NCI-H2029 treated with DMSO at 0.1 percent for 48 hours (cell line): ENCODE data around the gene POLR2M.

Experiments
- DNase-seq: peaks from one replicate; lab custom pipeline; 2025; lab: John Stamatoyannopoulos, UW

Gene POLR2M

GRCh38 chr15:57706405-57707209 lies at the start of gene POLR2M:
TSS of gene POLR2M (plus strand) at chr15:57706714. CDS start at chr15:57706843, 129 bp downstream.
- peak; percentile 74 for DNase-seq

DNA sequence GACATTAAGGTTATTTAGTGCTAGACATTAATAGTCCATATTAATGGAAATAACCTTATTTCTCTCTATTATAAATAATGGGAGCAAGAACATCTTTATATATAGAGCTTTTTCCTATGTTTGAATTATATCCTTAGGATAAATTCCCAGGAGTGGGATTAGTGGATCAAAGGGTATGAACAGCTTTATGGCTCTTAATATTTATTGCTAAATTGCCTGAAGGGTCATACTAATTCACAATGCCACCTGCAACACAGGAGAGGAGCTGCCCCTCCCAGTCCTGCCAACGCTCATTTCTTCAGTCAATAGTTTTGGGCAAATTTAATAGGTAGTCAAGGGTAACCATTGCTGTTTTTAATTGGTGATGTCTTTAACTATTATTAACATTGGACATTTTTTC lies 48.9 kb upstream of the POLR2M start:
- no peak for DNase-seq

GRCh38 chr15:57662091-57662744 lies 44.3 kb upstream of the POLR2M start:
- no peak for DNase-seq

DNA sequence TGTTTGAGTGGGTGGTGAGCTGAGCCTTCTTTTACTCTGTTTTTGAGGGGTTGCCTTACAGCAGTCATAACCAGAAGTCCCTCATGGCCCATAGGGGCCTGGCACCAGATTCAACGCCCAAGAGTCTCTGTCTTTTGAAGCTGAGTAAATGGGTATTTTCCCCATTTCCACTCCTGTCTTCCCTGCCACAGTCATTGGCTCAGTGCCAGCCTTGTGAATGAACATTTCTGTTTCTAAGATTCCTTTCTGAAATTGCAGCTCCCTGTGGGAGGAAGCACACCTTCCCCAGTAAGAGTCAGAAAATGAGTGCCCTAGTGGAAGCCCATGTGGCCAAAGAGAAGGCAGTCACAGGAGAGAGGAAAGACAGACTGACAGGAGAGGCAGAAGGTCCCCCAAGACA lies 43.7 kb upstream of the POLR2M start:
- no peak for DNase-seq

DNA sequence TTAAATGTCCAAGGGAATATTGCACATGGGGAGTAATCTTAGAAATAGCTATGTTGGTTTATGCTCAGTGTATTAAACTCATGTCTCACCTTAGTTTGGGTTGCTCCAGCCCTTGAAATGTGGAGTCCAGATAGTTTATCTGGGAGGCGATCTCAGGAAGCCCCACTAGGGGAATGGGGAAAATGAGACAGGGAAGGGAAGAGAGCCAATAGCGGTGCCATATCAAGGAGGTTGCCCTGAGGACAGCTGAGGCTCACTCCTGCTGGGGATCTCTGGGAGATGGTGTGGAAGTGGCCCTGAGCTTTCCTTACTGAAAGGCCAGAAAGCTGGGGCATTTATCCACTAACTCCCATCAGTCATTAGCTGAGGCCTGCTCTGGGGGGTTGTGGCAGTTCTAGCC lies 43.3 kb upstream of the POLR2M start:
- DNase-seq: no peak

DNA sequence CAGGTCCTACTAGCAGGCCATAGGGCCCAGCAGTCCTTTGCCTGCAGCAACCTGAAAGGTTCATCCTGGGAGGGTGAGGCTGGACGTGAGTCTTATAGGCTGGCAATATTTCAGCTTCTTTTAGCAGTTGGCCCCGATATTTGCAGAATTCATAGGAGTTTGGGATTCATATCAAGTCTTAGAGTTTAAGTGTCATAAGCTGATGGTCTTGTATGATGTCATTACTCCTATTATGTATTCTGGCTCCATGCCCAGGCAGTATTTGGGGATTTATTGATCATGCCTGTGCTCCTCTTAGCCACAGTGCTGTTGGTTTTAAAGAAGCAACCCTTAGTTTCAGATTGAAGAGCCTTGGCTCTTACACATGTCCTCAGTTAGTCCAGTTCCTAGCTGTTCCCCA lies 41.3 kb upstream of the POLR2M start:
- DNase-seq: no peak

DNA sequence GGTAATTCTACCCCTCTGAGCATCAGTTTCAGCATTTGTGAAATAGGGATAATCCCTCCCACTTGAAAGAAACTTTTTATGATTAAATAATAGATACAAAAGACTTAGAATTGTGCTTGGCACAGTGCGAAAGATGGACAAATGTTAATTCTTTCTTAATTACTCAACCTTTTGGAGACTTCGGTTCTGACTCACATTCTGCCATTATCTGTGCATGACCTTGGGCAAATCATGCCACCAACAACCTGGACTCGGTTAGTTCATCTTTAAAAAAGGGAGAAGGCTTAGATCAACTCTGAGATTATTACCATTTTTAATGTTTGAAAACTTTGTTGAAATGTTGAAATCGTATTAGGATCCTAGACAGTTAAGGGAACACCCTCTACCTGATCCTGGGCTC lies 40.6 kb upstream of the POLR2M start:
- no peak for DNase-seq

GRCh38 chr15:57667171-57667849 lies 39.2 kb upstream of the POLR2M start:
- DNase-seq: no peak

- no peak for DNase-seq
Measured at GRCh38 chr15:57668016-57668415, 38.5 kb upstream of the POLR2M start.

- no peak for DNase-seq
Measured at GRCh38 chr15:57671636-57672035, 34.9 kb upstream of the POLR2M start.

DNA sequence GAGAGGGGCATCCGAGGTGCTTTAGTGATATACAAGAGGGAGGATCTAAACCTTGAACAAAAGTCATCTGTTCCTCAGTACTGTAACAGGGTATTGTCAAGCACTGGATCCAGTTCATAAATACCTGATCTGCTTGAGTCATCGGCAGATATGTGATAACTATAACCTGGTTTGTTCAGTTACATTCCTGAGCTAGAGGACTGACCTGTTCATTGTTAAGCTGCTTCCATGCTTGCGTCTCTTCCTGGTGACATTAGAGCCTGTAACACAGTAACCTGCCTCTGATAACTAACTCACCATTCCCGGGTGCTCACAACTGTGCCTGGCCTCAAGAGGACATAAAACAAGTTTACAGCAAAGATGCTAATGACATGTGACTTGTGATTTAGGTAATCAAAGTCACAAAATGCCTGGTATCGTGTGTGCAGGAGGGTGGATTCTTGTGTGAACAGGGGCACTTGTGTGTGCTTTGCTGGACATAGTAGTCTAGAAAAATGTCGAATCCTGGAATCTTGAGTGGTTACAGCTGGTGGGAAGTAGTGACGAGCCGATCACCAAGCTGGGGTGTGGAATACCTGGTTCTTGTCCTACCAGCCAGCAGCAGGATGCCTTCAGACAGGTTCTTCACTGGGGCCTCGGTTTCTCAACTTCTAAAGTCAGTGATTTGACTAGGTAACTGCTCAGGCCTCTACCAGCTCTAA lies 30.9 kb upstream of the POLR2M start:
- DNase-seq: no peak

DNA sequence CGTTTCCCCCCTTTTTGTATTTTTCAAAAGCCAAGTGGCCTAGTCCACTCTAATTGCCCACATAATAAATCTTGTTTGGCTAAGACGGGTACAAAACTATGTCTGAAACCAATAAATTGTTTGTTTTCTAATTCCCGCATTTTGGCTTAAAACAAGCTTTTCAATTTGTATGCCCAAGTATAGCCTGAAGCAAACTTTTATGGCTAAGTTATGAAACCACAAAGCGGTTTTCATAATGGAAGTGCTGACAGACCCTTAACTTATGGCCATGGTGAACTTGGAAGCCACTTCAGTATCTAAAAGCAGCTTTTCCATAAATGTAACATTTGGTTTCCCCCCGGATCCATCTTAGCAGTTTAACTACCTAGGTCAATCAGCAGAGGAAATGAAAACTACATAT lies 29.9 kb upstream of the POLR2M start:
- no peak for DNase-seq

DNA sequence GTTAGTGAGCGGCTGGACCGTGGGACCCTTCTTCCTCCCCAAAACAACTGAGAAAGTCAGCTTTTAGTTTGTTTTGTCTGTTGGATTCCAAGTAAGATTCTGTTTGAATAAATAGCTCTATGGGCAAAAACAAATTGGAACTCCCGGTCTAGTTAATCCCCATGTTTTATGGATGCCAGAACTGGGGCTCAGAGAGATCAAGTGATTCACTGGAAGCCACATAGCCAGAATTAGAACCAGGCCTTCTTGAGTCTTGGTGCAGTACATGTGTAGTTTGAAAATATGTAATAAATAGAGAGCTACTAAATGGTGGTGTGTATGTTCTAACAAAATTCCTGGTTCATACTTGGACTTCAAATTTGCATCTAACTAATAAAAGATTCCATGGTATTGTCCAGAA lies 29.3 kb upstream of the POLR2M start:
- DNase-seq: no peak

GRCh38 chr15:57680021-57680420 lies 26.5 kb upstream of the POLR2M start:
- DNase-seq: no peak

GRCh38 chr15:57681011-57681410 lies 25.5 kb upstream of the POLR2M start:
- DNase-seq: no peak

GRCh38 chr15:57683481-57683880 lies 23.0 kb upstream of the POLR2M start:
- DNase-seq: no peak

GRCh38 chr15:57684491-57685151 lies 21.9 kb upstream of the POLR2M start:
- DNase-seq: peak; percentile 44

- no peak for DNase-seq
Measured at GRCh38 chr15:57685306-57686095, 21.0 kb upstream of the POLR2M start.

DNA sequence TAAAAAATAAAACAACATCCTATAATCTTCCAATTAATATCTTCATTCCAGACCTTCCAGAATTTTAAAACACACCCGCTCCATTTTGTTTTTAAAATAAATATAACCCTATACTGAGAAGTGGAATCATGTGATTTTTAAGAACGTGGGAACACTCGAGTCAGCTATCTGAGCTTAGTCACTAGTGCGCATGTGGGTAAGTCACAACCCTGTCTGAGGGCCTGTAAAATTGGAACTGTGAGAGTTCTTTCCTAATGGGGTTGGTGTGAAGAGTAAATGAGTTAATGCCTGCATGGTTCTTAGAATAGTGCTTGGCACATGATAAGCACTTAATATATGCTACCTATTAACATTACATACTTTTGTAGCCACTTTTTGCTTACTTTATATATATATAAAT lies 19.9 kb upstream of the POLR2M start:
- DNase-seq: no peak

- DNase-seq: no peak
Measured at GRCh38 chr15:57690341-57690966, 16.1 kb upstream of the POLR2M start.

DNA sequence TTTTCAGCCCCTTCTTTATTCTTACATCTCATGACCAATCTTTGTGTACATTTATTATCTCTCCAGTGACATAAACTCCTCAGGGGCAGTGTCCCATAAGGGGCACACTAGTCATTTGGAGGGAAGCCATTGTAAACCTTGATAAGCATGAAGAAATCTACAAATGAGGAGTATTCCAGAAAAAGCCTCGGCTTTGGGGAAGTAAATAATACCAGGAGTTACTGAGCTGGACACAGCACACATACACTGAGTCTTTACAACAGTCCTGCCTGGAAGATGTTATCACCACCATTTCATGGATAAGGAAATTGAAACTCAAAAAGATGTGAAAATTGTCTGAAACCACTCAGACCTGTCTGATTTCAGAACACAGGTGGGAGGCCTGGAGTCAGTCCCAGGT lies 15.4 kb upstream of the POLR2M start:
- no peak for DNase-seq
